Measurements from ENCODE around the gene GPAT2.
A peak's percentile ranks its signal among the peaks of the same experiment; 100 is the strongest.
"Not testable (repeated sequence)": the region's sequence is repeated elsewhere in the genome, so short reads cannot be mapped to it uniquely, and the experiment has no call there.

GPAT2 gene

DNA sequence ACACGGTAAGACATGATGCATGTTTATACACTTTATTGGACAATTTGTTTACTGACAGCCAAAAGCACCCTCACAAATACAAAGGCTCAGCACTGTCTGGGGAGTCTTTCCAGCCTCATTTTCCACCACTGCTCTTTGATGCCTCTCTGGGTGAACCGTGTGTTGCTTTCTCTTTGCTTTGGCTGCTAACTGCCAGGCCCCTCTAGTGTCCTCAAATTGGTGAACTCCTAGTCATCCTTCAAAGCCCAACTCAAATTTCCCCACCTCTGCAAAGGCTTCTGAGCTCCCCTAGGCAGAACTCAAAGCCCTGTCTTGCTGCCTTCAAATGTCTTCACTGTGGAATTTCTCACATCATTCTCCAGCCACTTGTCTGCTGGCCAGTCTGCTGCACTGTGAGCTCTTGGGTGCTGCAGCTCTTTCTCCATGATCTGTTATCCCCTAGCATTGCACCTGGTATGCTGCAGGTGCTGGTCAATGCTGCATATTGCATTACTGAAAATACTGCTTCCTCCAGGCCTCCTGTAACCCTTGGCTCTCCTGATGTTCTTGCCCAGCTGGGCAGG, 32.5 kb upstream of the GPAT2 start:
- in situ Hi-C loops (cut with HindIII; ENCODE audit: low pct_ligation_motif_present, low pct_unique_long_range_greater_than_20kb, low sequenced_read_pairs); DNase-seq: not testable (repeated sequence)

DNA sequence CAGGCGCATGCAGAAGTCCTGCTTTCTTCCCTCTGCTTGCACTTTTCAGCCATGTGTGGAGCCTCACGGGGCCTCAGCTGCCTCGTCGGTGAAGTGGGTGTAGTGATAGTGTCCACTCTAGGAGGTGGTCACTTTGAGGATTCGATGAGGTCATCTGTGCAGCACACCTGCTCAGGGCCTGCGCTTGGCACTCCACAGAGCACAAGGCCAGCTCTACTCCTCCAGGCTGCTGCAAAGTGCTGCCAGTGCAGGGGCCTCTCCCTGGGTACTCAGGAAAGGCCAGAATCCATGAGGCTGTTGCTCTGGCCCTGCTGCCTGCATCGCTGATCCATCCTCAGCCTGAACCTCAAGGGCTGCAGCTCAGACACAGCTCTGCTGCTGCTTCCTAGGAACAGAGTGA, 31.8 kb upstream of the GPAT2 start:
- in situ Hi-C loops (cut with HindIII; ENCODE audit: low pct_ligation_motif_present, low pct_unique_long_range_greater_than_20kb, low sequenced_read_pairs); DNase-seq: not testable (repeated sequence)

DNA sequence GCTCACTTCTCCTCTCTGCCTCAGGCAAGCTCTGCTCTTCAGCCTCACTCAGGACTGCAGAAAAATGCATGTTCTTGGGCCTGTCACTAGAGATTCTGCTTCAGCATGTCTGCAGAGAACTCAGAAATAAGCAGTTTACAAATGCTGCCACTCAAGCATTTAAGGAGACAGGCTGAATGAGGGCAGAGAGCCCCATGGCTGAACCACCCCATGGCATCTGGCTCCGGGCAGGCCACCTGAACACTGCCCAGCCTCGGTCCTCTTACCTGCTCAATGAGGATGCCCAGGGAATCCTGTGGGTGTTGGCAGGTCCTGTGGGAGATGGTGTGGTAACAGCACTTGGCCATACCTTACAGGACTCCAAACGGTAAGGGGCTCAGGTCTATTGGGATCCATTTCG, 31.2 kb upstream of the GPAT2 start:
- DNase-seq; in situ Hi-C loops (cut with HindIII; ENCODE audit: low pct_ligation_motif_present, low pct_unique_long_range_greater_than_20kb, low sequenced_read_pairs): not testable (repeated sequence)

DNA sequence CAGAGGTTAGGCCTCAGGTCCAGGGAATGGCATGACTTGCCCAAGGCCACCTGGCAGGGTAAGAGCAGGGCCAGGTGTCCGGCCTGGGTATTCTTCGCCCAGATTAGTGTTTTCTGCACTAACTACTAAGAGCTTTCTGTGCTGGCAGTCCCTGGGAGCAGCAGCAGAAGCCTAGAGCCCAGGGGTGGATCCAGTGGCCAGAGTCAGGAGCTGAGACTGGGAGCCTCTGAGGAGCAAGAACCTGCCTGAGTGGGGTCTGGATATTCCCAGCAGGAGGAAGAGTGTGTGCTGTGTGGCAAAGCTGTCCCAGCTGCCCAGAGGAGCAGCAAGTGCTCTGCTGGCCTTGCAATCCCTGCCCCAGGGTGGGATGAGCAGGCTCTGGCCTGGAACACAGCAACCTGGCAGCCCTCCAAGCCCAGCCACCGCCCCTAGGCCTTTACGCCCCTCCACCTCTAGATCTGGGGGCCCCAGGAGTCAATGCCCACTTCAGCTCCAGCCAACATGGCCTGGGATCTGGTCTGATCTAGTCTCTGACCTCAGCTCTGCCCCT, 30.7 kb upstream of the GPAT2 start:
- no peak for DNase-seq
- in situ Hi-C loops (cut with HindIII; ENCODE audit: low pct_ligation_motif_present, low pct_unique_long_range_greater_than_20kb, low sequenced_read_pairs), result no loop called here

DNA sequence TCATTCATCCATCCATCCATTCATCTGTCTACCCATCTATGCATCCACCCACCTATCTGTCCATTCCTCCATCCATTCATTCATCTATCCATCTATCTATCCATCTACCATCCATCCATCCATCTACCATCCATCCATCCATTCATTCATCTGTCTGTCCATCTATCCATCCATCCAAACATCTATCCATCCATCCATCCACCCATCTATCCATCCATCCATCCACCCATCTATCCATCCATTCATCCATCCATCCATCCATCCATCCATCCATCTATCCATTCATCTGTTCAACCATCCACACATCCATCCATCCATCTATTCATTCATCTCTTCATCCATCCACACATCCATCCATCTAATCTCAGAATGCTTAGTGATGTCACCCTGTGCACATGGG, 30.0 kb upstream of the GPAT2 start:
- in situ Hi-C loops (cut with HindIII; ENCODE audit: low pct_ligation_motif_present, low pct_unique_long_range_greater_than_20kb, low sequenced_read_pairs); DNase-seq: not testable (repeated sequence)

DNA sequence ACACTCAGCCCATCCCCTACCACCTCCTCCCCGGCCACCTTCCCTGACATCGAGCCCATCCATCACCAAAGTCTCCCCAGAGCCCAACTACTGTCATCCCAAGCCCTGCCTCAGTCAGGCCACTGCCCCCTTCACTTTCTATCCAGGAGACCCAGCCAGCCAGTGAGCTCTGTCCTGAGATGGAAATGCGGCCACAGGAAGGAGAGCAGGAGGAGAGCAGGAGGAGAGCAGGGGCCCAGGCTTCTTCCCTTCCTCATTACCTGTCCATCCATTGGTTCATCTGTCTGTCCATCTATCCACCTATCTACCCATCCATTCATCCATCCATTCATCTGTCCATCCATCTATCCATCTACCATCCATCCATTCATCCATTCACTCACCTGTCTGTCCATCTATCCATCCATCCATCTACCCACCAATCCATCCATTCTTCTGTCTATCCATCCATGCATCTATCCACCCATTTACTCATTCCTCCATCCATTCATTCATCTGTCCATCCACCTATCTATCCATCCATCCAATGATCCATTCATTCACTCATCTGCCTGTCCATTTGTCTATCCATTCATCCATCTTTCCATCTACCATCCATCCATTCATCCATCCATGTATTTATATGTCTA, 29.4 kb upstream of the GPAT2 start:
- DNase-seq; in situ Hi-C loops (cut with HindIII; ENCODE audit: low pct_ligation_motif_present, low pct_unique_long_range_greater_than_20kb, low sequenced_read_pairs): not testable (repeated sequence)

DNA sequence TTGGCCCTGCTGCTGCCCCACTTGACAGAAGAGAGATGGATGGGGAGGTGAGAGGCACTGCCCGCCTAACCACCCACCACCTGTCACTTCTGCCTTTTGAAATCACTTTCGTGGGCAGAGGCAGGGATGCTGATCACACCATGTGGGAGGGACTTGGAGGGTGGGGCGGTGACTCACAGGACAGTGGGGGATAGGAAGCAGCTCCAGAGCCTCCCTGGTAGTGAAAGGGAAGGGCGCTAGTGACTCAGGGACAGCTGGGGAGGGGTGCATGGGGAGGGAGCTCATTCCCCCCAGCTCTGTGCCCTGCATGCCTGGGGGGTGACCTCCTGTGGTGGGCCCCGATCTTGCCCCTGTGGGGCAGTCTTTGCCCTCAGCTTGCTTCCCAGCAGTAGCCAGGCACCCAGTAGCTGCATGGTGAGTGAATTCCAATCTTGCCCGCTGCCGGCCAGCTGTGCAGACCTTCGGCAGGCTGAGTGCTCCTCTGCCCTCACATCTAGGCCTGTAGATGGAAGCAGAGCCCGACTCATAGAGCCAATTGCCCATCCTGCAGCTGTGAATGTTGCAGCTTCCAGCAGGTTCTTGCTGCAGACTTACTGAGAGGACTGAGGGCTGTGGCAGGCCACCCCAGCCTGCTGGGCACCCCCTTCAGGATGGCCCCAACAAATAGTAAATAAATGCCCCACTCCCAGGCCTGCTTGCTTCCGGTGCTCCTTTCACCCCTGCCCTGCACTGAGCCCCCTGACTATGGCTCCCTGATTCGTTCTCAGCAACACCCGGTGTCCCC, 28.6 kb upstream of the GPAT2 start:
- peak; percentile 70 for DNase-seq
- in situ Hi-C loops (cut with HindIII; ENCODE audit: low pct_ligation_motif_present, low pct_unique_long_range_greater_than_20kb, low sequenced_read_pairs), result not testable (repeated sequence)

DNA sequence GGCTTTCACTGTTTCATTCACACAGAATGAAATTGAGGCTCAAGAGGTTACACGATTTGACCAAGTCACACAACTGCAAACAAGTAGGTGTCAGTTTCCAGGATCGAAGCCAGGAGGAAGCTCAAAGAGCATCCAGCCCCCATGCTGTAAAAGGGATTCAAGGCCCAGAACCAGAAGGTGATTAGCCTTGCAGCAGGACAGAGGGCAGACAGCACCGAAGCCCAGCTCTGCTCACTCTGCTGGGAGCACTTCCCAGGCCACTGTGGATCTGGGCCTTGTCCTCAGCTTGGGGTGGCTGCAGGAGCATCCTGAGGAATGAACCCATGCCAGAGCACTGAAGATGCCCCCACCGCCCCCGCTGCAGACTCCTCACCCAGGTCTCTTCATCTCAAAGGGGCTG, 27.8 kb upstream of the GPAT2 start:
- DNase-seq; in situ Hi-C loops (cut with HindIII; ENCODE audit: low pct_ligation_motif_present, low pct_unique_long_range_greater_than_20kb, low sequenced_read_pairs): not testable (repeated sequence)

DNA sequence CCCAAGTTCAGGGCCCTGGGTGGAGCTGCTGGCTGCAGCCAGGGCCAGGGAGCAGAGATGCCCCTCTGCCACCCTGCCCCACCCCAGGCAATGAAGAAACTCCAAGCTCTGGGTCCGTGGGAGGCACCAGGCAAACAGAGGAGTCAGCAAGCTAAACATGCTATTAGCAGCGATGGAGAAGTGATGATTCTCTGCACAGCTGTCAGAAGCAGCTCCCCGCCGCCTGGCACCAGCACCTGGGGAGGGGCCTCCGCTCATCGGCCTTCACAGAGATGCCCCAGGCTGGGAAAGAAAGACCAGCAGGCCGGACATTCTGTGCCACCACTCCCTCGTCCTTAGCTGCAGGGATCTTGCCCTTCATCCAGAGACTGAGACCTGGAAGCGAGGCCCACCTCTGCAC, 27.2 kb upstream of the GPAT2 start:
- in situ Hi-C loops (cut with HindIII; ENCODE audit: low pct_ligation_motif_present, low pct_unique_long_range_greater_than_20kb, low sequenced_read_pairs); DNase-seq: not testable (repeated sequence)

DNA sequence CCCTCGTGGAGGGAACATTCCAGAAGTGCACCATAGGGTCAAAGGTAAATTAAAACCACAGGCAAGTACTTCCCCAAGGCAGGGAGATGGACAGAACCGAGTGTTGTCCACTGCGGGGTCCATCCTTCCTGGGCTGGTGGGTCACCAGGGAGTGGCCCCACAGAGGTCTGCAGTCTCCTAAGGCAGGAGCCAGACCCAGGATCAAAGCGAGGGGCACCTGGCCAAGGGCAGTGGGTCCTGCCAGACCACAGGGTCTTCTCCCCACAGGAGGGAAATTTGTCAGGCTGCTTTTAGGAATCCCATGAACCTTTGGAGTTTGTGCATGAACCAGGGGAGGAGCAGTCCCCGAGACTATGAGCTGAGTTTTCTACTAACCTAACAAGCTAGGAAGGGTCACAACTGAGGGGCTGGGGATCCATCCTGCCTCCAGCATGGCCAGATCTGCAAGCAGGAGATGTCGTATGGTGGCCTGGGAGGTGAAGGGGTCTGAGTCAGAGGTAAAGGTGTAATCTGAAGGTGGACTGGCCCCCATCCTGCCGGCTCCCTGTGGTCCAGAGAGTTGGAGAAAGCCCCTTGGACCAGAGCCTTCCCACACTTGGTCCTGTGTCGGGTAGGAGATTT, 26.6 kb upstream of the GPAT2 start:
- DNase-seq; in situ Hi-C loops (cut with HindIII; ENCODE audit: low pct_ligation_motif_present, low pct_unique_long_range_greater_than_20kb, low sequenced_read_pairs): not testable (repeated sequence)

DNA sequence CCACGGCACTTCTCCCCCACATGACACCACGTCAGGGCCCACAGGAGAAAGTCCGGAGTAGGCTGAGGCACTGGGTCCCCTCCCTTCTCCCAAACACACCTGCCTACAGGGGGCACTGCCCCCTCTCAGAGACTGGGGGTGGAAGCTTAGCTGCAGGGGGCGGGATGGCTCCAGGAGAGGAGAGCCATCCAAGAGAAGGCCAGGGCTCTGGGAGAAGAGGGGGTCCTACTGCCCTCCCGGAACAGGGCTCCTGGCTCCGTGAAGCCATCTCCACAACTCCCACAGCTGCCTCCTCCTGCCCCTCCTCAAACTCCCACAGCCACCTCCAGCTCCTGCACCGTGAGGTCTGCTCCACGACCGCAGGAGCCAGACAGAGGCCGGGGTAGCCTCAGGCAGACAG, 25.6 kb upstream of the GPAT2 start:
- in situ Hi-C loops (cut with HindIII; ENCODE audit: low pct_ligation_motif_present, low pct_unique_long_range_greater_than_20kb, low sequenced_read_pairs), result not testable (repeated sequence)

DNA sequence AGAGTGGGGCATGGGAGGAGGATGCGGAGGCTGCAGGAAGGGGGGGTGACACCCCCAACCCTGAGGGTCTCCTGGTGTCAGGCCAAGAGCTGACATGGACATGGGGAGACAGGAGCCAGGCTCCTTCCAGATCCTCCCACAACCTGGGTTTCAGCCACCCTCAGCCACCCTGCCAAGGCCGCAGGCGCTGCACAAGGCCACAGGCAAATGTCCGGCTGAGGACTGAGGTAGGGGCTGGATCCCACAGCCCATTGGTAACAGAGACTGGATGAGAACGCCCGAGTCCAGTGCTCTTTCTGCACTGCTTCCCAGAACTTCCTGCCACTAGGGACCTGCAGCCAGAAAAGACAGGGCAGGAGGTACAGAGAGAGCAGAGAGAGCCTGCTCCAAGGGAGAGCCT, 24.7 kb upstream of the GPAT2 start:
- in situ Hi-C loops (cut with HindIII; ENCODE audit: low pct_ligation_motif_present, low pct_unique_long_range_greater_than_20kb, low sequenced_read_pairs); DNase-seq: not testable (repeated sequence)

More for the DNA sequence above, 25.6 kb upstream of the GPAT2 start:
- not testable (repeated sequence) for DNase-seq

DNA sequence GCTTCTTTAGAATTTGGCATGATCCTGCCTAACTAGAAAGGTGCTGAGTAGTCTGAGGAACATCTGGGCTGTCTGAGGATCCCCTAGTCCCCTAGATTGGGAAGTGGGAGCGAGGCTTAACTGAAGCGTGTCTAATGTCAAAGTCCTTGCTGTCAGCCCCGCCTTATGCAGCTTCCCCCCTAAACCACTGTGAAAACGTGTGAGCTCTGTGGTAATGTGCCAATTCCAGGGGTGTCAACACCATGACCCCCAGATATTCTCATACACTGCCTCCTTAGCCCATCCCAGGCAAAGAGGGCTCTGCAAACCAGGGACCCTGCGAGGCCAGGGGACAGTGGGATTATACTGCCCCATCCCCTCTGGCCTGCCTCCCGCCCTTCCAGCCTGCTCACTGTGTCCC, 21.1 kb upstream of the GPAT2 start:
- DNase-seq; in situ Hi-C loops (cut with HindIII; ENCODE audit: low pct_ligation_motif_present, low pct_unique_long_range_greater_than_20kb, low sequenced_read_pairs): not testable (repeated sequence)

DNA sequence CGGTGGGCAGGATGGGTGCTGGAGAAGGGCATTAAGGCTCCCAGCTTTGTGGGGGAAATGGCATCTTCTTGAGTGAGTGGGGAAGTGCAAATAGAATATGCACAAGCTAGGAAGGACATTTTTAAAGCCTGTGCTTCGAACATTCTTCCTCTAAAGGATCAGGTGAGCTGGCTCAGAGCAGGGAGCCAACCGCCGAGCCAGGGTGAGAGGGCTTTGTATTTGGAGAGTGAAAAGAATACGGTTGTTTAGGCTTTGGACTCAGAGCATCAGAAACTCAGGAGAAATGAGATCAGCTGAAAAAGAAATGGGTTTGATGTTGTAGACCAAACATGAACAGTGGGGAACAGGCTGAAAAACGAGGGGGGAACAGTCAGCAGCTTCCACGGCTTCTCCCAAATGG, 19.8 kb upstream of the GPAT2 start:
- in situ Hi-C loops (cut with HindIII; ENCODE audit: low pct_ligation_motif_present, low pct_unique_long_range_greater_than_20kb, low sequenced_read_pairs); DNase-seq: not testable (repeated sequence)

DNA sequence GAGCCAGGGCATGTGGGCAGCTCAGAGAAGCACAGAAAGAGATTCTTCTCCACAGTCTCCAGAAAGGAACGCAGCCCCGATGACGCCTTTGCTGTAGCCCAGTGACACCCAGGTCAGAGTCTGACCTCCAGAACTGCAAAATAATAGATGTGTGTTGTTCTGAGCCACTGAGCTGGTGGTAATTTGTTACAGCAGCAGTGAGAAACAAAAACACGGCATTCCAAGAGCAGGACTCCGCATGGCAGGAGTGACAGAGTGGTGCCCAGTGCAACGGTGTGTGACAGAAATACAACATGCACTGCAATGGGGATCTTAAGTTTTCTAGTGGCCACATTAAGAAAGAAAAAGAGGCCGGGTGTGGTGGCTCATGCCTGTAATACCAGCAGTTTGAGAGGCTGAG, 18.7 kb upstream of the GPAT2 start:
- DNase-seq; in situ Hi-C loops (cut with HindIII; ENCODE audit: low pct_ligation_motif_present, low pct_unique_long_range_greater_than_20kb, low sequenced_read_pairs): not testable (repeated sequence)

DNA sequence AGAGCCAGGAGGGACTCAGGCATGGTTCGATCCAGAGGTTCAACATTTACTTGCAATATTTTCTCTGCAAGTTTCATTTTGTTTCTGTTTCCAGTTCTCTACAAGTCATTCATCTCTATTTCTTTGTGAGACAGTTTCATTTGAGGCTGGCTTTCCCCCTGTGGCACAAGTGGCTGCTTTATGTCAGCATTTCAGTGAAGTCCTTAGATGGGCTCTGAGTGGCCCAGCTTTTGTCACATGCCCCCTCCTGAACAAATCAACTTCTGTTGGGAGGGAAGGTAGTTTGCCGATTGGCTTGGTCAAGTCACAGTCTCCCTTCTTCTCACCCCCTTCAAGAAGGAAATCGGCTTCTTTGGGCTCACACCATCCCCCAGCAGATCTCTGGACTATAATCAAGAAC, 17.9 kb upstream of the GPAT2 start:
- in situ Hi-C loops (cut with HindIII; ENCODE audit: low pct_ligation_motif_present, low pct_unique_long_range_greater_than_20kb, low sequenced_read_pairs), result not testable (repeated sequence)

DNA sequence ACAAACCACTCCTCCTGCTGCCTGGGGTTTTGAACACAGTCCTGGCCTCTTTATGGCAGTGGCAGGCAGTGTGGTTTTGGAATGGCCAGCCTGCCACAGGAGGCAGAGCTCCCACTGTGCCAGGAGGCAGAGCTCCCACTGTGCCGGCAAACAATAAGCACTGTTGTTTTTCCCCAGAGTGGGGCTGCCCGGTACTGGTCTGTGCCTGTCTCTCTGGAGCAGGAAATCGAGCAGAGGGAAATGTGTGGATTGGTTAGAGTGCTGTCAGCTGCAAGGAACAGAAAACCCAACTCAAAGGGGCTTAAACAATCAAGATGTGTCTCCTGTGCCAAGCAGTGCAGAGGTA, 15.2 kb upstream of the GPAT2 start:
- DNase-seq; in situ Hi-C loops (cut with HindIII; ENCODE audit: low pct_ligation_motif_present, low pct_unique_long_range_greater_than_20kb, low sequenced_read_pairs): not testable (repeated sequence)

More for the DNA sequence above, 17.9 kb upstream of the GPAT2 start:
- DNase-seq, result not testable (repeated sequence)

DNA sequence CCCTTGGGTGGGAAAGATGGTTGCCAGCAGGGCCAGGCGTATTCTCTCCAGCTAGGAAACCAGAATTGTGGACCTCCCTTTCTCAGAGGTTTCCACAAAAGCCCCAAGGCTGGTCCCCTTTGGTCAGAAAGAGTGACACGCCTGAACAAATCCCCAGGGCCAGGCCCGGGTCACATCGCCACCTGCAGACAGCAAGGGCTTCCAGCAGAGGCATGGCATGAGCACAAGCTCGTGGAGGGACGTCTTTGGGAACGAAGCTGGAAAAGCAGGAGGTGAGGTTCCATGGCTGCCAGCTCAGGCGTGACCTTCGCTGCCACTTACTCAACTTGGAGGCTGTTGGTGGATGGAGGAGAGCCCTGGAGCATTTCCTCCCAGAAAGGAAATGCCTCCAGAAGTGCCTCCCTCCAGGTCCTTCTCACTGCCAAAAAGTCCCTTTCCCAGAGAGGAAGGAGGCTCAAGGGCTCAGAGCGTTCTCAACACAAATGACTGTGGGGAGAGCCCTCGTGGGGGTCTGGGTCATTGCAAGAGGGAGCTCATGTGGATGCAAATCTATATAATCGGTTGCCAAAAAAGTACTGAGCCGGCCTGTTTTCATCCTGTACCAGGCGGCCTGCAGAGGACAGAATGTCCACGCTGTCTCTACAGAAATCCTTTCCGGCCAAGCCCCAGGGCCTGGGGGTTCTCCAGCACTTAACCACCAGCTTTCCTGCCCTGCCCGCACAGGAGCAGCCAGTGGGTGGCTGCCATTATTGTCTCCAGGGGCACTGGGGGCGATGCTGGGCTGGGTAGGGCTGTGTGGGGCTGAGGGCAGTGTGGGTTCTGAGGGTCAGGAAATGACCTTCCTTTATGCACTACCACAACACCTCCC, 14.6 kb upstream of the GPAT2 start:
- in situ Hi-C loops (cut with HindIII; ENCODE audit: low pct_ligation_motif_present, low pct_unique_long_range_greater_than_20kb, low sequenced_read_pairs); DNase-seq: not testable (repeated sequence)
